GM19395 (cell line): ENCODE measurements around the gene SLC30A3.

ENCODE experiments used
- ATAC-seq: cut with Tn5 transposase; IDR thresholded peaks from one replicate; pipeline ENCODE4 v1.9.1; 2021; ENCODE audit warnings: mild to moderate bottlenecking, moderate library complexity; ENCODE audit not compliant: unreplicated experiment

The SLC30A3 gene

DNA sequence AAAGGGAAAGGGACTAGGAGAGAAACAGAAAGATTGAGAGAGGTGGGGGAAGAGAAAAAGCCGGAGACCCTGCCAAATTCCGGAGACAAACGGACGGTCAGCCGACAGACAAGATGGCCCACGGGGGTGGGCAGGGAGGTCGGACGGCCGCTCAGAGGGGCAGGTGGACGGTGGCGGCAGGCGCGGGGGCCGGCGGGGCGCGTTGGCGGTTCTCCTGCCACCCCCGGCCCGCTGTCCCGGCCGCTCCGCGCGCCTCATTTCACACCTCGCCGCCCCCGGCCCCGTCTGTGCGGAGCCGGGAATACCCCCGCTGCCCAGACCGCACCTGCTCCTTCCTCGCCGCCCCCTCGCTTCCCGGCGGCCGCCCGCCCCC lies 935 bp downstream of the SLC30A3 start:
- ATAC-seq = no peak

DNA sequence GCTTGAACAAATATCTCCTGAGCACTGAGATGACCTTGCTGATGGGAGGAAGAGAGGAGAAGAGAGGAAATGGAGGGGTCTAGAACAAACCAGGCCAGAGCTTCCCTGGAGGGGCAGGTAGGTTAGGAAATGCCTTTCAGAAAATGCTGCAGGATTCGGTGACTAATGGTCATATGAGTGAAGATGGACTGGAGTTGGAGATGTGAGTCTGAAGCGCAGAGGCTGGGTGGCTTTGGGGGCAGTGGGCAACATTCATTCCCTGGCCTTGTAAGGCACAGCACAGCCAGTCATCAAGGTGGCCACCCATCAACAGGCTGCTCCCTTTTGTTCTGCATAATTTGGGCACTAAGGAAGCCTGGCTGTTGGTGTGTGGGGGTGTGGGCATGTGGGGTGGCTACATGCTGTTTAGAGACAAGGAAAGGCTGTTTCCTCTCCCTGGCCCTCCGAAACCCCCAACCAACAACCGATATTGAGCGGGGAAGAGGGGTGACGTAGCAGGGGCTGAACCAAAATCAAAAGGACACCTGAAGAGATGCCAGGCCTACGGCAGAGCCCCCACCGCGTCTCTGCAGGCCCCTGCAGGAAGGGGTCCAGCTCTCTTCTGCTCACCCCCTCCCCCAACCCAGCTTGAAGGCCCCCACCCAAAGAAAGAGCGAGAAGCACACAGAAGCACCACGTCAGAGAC lies 1.5 kb downstream of the SLC30A3 start:
- no peak for ATAC-seq

DNA sequence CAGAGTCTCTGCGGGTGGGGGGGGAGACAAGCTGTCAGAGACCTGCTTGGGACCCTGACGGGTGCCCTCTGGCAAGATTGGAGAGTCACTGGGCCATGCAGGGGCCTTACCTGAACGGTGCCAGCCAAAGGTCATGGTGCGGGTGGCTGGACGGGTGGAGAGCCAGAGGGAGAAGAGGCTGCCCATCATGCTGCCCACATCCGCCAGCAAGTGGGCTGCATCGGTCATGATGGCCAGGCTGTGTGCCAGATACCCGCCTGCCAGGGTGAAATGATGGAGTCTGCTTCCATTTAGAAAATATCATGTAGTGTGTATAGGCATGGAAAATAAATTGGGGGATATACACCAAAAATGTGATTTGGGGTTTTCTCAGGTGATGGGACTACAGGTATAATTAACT lies 4.8 kb downstream of the SLC30A3 start:
- no peak for ATAC-seq

DNA sequence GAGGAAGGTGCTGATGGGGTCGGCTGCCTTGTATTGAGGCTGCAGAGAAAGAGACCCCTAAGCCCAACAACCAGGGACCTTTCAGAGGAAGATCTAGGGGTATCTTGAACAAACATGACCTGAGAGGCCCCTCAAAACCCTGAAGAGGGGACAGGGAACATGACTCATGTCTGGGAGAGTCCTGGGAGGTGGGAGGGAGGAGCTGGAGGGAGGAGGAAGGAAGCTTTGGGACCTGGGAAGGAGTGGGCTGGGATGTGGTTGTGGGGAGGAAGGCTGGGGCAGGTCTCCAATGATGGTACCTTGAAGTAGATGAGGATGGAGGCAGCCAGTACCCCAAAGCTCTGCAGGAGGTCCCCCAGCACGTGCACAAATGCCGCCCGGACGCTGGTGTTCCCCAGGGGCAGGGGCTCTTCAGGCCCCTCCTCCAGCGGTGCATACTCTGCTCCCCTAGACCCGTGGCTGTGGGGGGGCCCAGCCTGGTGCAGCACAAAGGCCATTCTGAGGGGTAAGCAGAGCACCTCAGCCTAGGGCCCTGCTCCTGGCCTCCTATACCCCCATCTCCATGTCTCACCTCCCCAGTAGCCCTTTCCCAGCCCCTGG lies 5.9 kb downstream of the SLC30A3 start:
- ATAC-seq = no peak

DNA sequence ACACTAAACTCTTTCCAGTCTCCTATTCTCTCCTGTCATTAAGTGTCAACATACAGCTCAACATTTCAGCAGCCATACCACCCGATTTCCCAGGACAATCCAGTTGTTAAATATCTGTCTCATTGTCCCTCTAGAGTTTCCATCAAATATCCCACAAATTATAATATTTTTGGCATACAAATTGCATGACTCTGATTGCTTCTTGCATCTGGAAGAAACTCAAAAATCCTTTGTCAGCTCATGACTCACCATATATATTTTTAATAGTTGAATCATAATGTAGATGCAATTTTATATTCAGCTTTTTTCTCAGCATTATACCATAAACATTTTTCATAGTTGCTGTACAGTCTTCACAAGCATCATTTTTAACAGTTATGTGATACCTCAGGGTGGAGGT lies 7.2 kb downstream of the SLC30A3 start:
- no peak for ATAC-seq

DNA sequence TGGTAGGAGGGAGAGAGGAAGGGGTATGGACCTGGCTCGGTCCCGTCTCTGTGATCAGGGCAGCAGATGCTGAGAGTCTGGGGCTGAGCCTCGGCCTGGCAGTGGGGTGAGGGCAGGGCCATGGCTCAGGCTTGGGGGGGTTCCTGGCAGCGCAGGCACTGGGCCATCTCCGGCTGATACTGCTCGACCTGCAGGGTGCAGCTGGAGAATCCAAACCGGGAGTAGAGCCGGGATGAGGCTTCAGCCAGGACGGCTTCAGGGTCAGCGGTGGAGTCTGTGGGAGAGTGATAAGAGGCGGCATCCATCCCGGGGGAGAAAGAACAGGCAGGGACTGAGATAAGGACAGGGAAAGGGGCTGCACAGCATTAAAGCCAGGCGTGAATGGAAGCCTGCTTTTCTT lies 7.7 kb downstream of the SLC30A3 start:
- no peak for ATAC-seq

DNA sequence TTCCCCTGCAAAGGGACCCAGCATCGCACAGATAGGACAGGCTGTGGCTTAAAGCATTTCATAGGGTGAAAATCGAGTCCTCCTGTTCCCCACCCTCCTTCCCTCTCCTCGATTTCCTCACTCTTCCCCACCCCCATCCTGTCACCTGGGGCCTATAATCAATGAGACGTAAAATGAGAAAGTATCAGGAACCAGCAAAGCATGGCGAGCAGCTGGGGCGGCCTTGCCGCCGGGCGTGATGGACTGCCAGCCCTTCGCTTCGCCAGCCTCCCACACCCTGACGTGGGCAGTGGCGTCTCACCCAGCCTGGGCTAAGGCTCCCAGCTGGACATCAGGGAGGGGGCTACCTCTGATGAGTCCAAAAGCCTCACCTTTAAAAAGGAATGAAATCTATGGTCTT lies 11.1 kb downstream of the SLC30A3 start:
- no peak for ATAC-seq

DNA sequence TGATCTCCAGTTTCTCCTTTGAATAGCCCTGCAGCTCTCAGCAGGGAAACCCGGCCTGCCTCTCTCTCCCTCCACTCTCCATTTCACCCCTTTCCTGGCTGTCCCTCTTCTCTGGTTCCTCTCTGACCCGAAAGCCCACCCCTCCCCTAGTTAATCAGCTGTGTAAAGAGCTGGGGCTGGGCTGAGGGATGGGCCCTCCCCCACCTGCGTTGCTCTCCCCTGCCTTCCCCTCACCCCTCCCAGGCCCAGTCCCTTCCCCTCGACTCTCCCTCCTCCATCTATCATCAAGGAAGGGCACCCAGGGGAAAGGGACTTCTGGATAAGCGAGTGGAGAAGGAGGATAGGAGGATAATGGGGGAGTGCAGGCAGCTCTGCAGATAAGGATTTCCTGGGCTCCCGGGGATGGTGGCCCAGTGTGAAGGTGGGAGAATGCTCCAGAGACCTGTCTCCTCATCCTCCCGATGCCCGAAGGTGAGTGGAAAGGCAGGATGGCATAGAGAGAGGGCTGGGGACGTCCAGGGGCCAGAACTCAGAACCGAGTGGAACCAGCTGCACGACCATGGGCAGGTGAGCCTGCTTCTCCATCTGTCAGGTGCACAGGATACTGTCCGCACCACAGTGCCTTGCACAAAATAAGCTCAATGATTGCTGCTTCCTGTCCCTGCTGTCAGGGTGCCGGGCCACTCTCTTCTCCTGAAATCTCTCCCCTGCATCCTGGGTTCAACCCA lies 12.0 kb downstream of the SLC30A3 start:
- no peak for ATAC-seq

DNA sequence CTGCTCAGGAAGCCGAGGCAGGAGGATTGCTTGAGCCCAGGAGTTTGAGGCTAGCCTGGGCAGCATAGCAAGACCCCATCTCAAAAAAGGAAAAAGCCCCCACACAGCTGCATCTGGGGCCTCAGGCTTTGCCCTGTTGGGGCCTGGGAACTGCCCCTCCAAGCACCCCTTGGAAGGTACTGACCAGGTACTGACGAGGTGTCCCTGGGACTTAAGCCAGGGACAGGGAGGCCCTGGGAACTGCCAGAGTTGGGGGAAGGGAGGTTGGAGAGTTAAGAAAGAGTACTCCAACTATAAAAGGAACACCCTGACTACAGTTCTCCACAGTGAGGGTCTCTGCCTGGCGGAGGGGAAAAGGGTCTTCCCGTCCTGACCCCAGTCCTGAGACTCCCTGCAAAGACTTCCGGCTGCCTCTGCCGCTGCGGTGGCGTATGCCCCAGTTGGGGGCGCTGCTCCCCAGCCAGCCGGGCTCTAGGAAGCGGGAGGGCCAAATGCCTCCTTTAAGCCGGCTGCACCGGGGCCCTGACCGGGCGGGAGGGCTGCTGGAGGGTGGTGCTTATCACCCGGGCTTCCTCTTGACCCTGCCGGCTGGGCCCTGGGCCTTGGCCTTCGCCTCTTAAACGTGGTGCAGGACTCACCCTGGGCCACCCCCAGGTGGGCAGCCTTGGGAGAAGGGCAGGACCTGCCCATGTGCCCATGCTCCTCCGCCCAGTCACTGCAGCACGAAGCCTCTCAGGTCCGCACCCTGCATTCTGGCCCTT lies 12.8 kb downstream of the SLC30A3 start:
- no peak for ATAC-seq

DNA sequence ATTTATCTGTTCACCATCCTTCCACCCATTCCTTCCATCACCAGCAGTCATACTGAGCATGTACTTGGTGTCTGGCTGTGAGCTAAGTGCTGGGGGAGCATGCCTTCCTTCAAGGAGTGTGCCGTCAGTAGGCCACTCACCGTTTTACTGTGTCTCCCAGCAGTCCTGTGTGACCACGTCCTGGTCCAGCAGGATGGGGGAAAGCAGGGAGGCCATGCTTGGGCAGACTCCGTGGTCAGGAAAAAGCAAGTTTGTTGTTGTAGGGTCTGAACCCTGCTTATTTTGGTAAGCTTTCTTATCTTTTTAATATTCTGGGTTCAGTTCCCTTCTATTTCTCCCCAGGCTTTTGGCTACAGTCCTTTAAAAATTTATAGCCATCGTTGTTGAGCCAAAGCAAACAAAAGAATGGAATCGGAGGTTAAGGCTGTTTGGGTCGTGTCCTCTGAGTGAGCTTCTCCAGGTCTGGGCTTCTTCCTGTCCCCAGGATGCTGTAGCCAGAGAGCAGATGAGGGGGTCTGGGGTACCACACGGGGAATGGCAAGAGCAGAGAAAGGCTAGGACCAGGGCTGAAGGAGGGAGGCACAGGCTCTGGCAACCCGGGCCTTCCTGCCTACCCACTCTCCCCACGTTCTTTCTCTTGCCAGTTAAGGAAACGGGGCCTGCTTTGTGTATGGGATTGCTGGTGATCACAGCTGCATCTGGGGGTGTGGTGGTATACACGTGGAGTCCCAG lies 13.5 kb downstream of the SLC30A3 start:
- no peak for ATAC-seq

DNA sequence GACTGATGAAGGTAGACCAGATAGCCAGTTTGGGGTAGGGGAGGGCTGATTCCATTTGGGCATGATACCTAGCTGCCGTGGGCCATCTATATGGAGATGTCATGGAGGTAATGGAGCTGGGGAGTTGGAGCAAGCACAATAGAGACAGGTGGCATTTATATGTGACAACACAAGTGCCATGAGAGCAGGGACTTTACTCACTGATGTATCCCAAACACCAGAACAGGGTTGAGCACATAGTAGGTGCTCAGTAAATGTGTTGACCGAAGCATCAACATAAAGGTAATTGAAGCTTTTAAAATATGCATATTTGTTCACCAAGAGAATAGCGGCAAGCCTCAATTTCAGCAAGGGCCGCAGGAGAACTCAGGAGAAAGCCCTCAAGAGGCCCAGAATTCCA lies 15.0 kb downstream of the SLC30A3 start:
- no peak for ATAC-seq

DNA sequence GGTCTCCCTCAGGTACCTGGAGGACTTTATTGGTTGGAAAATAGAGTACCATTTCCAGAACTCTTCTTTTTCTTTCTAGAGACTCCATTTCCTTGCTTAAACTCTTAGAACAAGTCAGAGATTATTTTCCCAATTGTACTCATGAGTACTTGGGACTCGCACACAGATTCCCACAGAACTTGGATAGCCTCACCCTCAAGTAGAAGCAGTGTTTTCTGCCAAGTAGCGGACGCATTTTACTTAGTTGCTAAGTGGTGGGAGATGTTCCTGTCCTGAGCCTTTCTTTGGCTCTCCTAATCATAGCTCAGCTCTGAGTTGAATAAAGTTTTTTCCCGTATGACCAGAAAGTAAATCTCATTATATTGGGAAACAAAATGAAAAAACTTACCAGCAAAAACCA lies 17.2 kb downstream of the SLC30A3 start:
- no peak for ATAC-seq

DNA sequence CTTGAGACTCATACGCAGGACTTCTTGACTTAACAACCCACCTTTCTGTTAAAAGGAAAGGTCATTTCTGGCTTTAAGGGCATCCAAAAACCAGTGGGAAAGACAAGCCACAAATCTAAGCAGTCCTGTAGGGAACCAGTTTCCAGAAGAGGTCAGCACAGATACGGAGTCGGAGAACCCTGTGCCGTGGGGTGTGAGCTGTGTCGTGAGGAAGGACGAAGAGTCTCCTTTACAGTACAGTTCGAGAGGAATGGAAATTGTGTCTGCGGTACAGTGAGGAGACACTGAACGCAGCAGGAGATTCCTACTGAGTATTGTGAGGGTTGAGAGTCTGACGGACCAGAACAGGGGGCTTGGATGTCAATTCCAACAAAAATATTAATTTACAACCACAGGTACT lies 17.7 kb downstream of the SLC30A3 start:
- no peak for ATAC-seq

DNA sequence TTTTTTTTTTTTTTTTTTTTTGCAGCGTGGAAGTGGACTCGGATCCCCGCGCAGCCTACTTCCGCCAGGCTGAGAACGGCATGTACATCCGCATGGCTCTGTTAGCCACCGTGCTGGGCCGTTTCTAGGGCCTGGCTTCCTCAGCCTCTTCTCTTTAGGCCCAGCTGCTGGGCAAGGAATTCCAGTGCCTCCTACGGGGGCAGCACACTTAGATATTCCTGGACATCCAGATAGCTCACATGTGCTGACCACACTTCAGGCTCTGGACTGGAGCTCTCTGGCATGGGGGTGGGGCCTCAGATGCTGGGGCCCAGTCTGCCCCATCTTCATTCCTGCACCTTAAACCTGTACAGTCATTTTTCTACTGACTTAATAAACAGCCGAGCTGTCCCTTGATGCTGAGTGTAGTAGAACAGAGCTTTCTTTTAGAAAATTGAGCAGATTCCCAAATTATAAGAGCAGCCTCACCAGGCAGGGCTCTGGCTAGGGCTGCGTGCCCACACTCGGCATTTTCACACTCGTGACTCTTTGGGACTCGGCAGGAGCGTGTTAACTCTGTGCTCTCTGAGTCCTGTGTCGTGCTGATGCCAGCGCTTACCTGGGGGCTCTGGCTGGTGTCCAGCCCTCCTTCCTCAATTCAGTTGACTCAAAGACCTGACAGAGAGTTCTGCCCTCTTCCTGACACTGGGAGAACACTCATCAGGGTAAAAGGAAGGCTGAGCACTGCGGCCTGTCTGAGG lies 19.3 kb downstream of the SLC30A3 start:
- ATAC-seq = no peak

DNA sequence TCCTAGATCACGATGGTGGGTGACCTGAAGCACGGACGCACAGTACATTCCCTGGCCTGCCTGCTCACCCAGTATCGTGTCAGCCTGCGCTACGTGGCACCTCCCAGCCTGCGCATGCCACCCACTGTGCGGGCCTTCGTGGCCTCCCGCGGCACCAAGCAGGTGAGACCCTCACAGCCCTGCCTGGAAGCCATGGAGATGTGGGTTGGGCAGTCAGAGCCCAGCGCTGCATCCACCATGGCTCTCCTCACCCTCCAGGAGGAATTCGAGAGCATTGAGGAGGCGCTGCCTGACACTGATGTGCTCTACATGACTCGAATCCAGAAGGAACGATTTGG lies 20.3 kb downstream of the SLC30A3 start:
- ATAC-seq = no peak

DNA sequence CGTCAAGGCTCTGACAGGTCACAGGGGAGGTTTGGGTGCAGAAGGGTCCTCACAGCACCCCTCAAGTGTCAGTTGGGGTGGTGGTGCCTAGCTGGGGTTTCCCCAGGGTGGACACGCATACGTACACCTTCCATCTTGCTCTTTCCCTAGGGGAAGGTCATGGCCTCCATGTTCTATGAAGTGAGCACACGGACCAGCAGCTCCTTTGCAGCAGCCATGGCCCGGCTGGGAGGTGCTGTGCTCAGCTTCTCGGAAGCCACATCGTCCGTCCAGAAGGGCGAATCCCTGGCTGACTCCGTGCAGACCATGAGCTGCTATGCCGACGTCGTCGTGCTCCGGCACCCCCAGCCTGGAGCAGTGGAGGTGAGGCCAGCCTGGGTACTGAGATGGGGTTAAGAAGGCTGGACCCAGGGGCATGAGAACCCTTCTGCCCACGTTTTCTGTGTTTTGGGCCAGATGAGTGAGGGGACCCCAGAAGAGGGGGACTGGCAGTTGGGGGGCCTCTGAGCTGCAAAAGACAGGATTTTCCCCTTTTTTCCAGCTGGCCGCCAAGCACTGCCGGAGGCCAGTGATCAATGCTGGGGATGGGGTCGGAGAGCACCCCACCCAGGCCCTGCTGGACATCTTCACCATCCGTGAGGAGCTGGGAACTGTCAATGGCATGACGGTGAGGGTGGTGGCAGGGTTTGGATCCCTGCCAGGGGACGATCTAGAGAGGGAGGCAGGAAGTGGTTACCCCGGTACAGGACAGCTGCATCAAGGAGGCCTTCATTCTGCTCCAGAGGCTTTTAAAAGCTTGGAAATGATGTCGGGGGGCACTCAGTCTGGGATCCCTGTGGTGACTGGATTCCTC lies 20.9 kb downstream of the SLC30A3 start:
- no peak for ATAC-seq

DNA sequence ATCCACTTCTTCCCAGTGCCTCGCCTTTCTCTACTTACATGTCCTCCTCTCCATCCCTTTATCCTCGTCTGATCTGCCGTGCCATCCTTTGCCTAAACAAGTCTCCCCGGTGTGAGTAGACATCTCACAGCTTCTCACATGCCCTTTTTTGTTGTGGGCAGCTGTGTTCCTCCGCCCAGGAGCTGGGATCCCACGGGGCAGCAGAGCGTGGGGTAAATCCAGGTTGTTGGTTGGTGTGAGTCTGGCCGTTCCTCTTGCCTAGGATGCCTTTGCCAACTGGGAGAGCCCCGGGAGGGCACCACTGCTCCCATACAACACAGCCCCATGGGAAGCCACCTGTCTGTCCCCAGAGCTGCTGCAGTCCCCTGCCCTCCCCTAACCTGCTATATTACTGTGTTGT lies 22.4 kb downstream of the SLC30A3 start:
- ATAC-seq = no peak

DNA sequence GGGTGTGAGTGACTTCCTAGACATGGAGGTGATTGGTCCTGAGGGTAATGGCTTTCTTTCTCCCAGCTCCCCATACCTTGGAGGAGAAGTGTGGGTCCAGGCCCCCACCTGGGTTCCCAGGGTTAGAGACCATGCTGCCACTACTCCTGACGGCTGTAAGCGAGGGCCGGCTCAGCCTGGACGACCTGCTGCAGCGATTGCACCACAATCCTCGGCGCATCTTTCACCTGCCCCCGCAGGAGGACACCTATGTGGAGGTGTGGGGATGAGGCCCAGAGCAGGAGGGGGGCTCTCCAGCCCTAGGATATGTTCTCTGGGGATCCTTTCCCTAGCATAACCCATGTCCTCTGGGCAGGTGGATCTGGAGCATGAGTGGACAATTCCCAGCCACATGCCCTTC lies 23.9 kb downstream of the SLC30A3 start:
- ATAC-seq = no peak

DNA sequence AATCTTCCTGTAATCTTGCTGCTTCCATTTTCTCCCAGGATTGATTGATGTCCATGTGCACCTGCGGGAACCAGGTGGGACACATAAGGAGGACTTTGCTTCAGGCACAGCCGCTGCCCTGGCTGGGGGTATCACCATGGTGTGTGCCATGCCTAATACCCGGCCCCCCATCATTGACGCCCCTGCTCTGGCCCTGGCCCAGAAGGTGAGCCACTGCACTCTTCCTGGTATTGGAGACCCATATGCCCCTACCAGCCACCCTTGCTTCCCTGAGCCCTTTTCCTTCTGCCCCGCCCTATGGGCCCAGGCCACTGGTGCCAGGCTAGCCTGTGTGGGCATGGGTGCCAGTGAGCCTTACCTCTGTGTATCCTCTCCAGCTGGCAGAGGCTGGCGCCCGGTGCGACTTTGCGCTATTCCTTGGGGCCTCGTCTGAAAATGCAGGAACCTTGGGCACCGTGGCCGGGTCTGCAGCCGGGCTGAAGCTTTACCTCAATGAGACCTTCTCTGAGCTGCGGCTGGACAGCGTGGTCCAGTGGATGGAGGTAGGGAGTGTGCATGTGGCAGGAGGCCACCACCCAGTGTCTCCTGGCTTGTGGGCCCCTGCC lies 25.4 kb downstream of the SLC30A3 start:
- ATAC-seq = no peak
